HG03064 (cell line): Measurements from ENCODE around the gene LHX3.

Experiments used
- ATAC-seq: cut with Tn5 transposase; IDR thresholded peaks from one replicate; pipeline ENCODE4 v1.9.1; 2021; ENCODE audit warnings: low read depth; ENCODE audit not compliant: unreplicated experiment

LHX3 gene

GRCh38 chr9:136209786-136210185 is 4.9 kb upstream of the LHX3 start:
- ATAC-seq: no peak

GRCh38 chr9:136209232-136209631 is 4.3 kb upstream of the LHX3 start:
- no peak for ATAC-seq

GRCh38 chr9:136208675-136209074 is 3.7 kb upstream of the LHX3 start:
- ATAC-seq: no peak

DNA sequence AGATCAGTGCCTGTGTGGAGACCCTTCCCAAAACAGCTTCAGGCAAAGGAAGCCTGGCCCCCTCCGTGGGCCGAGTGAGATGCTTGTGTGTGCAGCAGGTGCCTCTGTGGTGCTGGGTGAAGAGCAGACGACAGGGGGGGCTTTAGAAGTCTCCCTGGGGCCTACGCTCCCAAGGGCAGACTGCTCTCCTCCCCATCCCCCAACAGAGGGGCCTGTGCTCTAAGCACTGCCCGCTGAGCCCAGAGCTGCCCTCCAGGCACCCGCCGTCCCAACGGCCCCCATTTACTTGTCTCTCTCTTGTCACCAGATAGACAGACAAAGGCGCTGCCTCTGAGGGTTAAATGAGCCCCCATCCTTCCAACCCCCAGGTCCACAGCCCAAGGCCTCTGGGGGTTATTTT is 2.7 kb upstream of the LHX3 start:
- ATAC-seq: no peak

DNA sequence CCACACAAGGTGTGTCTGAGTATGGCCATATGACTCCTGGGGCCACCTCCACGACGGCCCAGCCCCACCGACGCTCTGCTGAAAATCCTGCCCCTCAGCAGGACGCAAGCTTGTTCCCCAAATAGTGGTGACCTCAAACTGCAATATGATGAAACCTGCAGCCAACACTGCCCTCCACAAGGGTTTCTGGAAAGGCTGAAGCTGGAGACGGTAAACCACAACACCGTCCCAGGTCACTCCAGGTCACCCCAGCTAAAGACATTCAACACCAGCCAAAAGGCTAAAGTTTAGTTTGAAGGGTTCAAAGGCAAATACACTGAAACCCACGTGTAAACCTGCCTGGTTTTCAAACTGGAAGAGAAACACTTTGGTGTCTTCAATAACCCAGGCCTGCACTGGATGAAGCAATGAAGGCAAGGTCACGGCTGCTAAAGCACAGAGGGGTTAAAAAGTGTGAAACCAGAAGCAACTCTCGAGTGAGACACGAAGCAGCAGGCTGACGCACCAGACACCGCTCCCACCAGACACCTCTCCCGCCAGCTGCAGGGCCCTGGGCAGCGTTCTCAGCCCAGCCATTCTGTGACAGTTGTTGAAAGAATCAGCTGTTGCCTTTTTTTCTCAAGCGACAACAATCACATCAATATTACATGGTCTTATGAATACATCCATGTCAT is 1.8 kb upstream of the LHX3 start:
- ATAC-seq: no peak

GRCh38 chr9:136205707-136205992 is 722 bp upstream of the LHX3 start:
- ATAC-seq: no peak

DNA sequence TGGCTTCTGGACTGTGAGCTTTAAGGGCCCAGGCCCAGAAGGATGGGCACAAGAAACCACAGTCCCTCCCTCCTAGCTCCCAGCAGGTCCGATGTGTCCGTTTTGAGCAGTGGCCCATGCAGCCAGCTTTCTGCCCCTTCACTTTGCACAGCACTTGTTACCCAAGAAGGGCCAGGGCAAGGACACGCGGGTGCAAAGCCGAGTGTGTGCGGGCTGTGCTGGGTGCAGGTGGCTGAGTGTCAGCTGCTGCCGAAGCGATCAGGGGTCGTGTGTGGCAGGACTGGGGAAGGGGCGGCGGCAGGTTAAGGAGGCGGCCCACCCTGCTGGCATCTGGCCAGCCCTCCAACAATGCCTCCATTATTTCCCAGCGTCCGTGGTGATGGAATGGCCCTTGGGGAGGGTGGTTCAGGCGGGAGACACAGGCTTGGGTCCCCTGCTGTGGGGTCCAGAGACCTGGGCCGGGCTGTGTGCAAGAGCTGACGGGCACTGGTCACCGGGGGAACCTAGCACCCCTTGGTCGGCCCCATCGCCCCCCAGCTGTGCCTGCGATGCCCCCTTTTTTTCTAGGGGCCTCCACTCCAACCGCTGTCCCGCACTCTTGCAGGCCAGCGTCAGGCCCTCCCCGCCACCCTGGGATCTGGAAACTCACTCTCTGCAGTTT is 653 bp downstream of the LHX3 start:
- ATAC-seq: no peak

- no peak for ATAC-seq
These were observed 1.4 kb downstream of the LHX3 start for GRCh38 chr9:136203408-136204144.

DNA sequence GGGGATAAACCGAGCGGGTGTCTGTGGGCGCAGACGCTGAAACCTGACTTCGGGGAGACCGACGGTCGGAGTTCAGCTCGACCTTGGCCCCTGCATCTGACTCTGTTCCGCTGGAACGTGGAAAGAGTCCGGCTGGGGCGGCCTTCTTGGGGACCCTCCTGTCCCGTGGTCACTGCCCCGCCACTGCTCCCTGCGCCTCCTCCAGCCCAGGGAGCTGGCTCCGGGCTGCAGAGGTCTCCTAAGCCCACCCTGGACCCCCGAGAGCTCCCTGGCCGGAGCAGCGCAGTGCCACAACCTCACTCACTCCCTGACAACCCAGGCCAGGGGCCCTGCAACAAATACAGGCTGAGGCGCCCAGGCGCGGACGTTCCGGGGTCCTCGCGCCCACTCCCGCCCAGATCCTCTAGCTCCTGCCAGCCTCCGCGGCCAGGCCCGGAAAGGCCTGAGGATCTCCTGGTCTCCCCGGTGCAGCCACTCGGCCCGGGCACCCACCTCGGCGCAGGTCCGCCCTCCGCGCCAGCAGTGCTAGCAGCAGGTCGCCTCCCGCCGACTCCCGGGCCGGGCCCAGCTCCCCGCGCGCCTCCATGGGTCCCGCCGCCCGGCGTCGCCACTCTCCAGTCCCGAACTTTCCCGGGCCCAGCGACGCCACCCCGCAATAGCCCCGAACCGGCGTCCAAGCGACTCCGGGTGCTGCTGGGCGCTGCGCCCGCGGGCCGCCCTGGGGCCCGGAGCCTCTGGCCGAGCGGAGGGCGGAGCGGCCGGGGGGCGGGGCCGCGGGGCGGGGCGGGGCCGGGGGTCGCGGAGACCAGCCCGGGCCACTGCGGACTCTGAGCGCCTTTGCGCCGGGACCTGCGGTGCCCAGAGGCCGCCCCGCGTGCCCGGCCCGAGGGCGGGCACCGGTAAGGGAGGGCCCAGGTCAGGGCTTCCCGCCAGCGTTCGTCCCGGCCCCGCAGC is 2.2 kb downstream of the LHX3 start:
- no peak for ATAC-seq

- no peak for ATAC-seq
These were observed 3.1 kb downstream of the LHX3 start for GRCh38 chr9:136201609-136202453.

DNA sequence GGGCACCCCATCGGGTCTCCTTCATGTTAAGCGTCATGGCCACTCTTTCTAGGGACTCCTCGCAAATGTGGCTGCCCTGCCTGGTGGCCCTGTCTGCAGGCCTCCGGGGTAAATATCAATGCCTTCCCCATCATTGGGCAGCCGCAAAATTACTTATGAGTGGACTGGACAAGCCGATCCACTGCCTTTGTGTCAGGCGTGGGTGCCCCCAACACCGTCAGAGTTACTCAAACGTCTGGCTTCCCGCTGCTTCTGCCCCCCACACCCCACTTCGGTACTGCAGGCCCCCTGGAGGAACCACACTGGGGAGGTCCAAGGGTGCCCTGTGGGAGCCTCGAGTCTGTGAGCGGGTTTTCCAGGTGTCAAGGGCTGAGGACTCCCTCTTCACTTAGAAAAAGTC is 3.8 kb downstream of the LHX3 start:
- ATAC-seq: no peak

GRCh38 chr9:136200424-136200823 is 4.5 kb downstream of the LHX3 start:
- no peak for ATAC-seq

DNA sequence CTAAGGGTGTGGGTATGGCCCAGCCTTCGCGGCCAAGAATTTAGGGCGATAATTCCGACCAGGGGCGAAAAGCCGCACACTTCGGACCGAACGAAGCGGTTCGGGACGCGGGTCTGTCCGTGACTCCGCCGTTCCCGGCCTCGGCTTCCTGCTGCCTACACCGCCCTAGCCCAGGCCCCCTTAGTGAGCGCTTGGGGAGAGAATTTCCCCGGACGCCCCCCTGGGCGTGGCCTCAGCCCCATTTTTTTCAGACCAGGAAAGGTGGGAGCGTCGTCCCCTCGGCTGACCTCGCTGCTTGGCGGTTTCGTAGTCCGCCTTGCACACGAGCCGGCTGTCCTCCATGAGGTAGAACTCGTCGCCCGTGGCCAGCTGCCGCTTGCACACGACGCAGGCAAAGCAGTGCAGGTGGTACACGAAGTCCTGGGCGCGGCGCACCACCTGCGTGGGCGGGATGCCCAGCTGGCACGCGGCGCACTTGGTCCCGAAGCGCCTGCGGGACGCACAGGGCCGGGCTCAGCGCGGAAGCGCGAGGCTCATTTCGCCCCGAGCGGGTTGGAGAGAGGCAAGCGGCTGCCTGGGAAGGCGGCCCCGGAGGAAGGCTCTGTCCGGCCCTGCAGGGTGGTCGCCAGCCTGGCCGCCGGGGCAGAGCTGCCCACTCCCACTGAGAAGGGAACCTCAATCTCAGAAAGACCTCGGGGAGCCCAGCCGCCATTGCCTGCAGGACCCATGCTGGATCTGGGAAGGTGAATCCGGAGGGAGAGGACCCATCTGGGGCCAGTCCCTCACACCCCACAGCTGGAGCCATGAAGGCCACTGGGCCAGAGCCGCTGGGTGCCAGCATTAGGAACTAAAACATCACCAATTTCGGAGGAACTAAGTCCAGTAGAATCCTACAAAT is 5.3 kb downstream of the LHX3 start:
- no peak for ATAC-seq

- ATAC-seq: no peak
These were observed 6.3 kb downstream of the LHX3 start for GRCh38 chr9:136198605-136199083.

DNA sequence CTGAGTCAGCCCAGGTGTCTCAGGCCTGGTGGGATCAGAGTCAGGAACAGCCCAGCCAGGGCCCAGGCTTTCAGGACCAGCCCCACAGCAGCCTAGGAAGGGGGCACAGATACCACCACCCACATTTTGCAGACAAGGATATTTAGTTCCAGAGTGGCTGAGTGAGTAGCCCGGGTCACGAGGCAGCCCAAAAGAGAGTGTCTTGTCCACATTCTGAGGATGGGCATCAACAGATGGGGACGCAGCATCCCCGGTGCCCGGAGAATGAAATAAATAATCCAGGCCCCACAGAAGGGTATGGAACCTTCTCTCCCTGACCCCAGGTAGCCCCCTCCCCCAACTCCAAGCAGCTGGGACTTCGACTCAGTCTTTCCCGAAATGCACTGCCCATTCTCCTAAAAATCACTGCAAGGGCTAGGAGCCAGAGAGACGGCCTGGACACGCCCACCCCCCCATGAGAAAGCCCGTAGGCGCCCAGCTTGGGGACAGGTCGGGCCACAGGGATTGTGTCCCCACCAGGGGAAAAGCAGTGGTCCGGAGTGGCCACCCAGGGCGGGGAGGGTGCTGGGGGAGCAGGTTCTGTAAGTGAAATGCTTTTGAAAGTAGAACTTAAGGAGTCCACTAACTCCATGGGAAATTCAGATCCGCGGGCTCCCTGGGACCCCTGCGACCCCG is 6.9 kb downstream of the LHX3 start:
- no peak for ATAC-seq

GRCh38 chr9:136197084-136197875 is 7.6 kb downstream of the LHX3 start:
- no peak for ATAC-seq

- no peak for ATAC-seq
These were observed 8.4 kb downstream of the LHX3 start for GRCh38 chr9:136196404-136197083.
